Measurements from ENCODE around the gene PAPSS1. TPM values are rescaled to one million over a fixed set of nuclear protein-coding genes. Genes with fewer than 3 reads are reported as not detected.

PAPSS1 gene
- total RNA-seq, 1 donor from 2014 or later, result 68.2 TPM

DNA sequence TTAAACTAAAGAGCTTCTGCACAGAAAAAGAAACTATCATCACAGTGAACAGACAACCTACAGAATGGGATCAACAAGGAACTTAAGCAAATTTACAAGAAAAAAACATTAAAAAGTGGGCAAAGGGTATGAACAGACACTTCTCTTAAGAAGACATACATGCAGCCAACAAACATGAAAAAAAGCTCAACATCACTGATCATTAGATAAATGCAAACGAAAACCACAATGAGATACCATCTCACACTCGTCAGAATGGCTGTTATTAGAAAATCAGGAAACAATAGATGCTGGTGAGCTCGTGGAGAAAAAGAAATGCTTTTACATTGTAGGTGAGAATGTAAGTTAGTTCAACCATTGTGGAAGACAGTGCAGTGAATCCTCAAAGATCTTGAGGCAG lies 27.8 kb downstream of the PAPSS1 start:
- H3K36me3 ChIP-seq, result no peaks in the 10 kb centered on the region
- H3K27ac ChIP-seq, result no peak overlapping the region
- TF ChIP-seq, protein P1, sequence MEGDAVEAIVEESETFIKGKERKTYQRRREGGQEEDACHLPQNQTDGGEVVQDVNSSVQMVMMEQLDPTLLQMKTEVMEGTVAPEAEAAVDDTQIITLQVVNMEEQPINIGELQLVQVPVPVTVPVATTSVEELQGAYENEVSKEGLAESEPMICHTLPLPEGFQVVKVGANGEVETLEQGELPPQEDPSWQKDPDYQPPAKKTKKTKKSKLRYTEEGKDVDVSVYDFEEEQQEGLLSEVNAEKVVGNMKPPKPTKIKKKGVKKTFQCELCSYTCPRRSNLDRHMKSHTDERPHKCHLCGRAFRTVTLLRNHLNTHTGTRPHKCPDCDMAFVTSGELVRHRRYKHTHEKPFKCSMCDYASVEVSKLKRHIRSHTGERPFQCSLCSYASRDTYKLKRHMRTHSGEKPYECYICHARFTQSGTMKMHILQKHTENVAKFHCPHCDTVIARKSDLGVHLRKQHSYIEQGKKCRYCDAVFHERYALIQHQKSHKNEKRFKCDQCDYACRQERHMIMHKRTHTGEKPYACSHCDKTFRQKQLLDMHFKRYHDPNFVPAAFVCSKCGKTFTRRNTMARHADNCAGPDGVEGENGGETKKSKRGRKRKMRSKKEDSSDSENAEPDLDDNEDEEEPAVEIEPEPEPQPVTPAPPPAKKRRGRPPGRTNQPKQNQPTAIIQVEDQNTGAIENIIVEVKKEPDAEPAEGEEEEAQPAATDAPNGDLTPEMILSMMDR (IDR thresholded peaks at IDR 0.05), result no peak
- no peak for DNase-seq
- H3K27me3 ChIP-seq (ENCODE audit: low read depth), result no peaks in the 10 kb centered on the region
- intact Hi-C loops (cut with DNase I), result no loop called here
- ATAC-seq, result no peak
- H3K4me3 ChIP-seq, result no peak overlapping the region
- H3K9me3 ChIP-seq, result no peaks in the 10 kb centered on the region
- peaks cover 11% of the 10 kb centered on the region for H3K4me1 ChIP-seq

DNA sequence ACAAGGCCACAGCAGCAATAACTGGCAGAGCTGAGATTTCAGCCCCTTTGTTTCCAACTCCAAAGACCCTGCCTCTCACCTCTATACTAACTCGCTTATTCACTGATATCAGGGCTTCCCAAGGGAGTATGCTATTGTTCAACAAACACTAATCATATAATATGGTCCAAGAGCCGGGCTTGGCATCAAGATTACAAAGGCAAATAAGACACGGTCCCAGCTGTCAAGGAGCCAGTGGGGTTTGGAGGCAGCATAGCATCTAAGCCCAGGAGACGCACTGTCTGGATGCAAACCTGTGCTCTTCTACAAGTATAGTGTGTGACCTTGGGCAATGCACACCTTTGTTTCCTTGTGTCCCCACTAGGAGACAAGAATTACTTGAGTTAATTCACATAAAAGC lies 28.7 kb downstream of the PAPSS1 start:
- intact Hi-C loops (cut with DNase I), result no loop called here
- Histone ChIP-seq H3K27ac (no peak overlapping the region), H3K4me1 (peaks cover 11% of the 10 kb centered on the region)

DNA sequence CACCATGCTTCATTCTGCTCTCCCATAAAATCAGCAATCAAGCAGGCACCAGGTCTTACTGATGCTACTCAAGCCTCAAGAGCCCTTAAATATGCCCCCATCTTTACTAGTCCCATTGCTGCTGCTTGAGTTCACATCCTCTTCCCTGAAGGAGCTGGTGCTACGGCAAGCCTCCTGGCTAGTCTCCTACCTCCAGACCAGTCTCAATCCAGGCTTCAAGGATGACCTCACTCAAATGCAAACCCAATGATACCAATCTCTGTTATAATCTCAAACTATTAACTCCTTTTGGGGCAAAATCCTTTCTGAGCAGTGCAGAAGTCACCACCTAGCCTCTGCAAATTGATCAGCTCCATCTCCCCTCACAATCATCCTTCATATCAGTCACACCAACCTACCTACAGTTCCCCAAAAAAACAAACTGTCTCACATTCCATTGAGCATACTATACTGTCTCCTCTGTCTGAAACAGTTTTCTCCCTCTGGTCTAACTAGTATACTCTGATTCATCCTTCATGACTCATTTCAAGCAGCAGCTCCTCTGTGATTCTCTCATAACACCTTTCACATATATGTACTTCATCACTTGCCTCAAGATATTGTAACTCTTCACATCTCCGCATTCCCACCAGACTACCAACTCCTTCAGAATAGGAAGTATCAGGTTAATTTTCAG lies 30.0 kb downstream of the PAPSS1 start:
- H3K9me3 ChIP-seq, result no peaks in the 10 kb centered on the region
- no peak overlapping the region for H3K4me3 ChIP-seq
- no peak for DNase-seq
- intact Hi-C loops (cut with DNase I), result no loop called here
- peaks cover 16% of the 10 kb centered on the region for H3K36me3 ChIP-seq
- peaks cover 11% of the 10 kb centered on the region for H3K4me1 ChIP-seq
- ATAC-seq, result no peak
- H3K27me3 ChIP-seq (ENCODE audit: low read depth), result no peaks in the 10 kb centered on the region
- no peak overlapping the region for H3K27ac ChIP-seq
- TF ChIP-seq, protein P1 (IDR thresholded peaks at IDR 0.05), result no peak

More for the DNA sequence above, 28.7 kb downstream of the PAPSS1 start:
- no peak for ATAC-seq
- no peak for DNase-seq
- H3K36me3 ChIP-seq, result peaks cover 7% of the 10 kb centered on the region
- no peaks in the 10 kb centered on the region for H3K27me3 ChIP-seq (ENCODE audit: low read depth)
- TF ChIP-seq, protein P1 (IDR thresholded peaks at IDR 0.05), result no peak
- H3K4me3 ChIP-seq, result no peak overlapping the region
- no peaks in the 10 kb centered on the region for H3K9me3 ChIP-seq

DNA sequence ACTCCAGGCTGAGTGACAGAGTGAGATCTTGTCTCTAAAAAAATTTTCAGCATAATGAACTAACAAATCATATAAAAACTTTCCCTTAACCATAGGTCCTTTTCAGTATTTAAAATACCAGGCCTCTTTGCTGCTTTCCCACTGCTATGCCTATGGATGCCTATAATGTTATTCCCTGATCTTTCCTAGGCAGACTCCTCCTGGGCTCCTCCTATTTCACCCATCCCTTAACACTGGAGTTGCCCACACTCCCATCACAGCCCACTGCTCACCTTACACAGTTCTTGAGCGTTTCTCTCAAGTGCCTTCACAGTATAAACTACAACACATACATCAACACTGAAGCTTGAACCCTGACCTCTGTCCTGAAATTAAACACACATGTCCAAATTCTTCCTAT lies 31.6 kb downstream of the PAPSS1 start:
- H3K4me3 ChIP-seq, result no peak overlapping the region
- intact Hi-C loops (cut with DNase I), result no loop called here
- peaks cover 21% of the 10 kb centered on the region for H3K36me3 ChIP-seq
- TF ChIP-seq, protein P1 (IDR thresholded peaks at IDR 0.05), result no peak
- ATAC-seq (no peak), DNase-seq (no peak)
- H3K27ac ChIP-seq, result no peak overlapping the region
- H3K9me3 ChIP-seq, result no peaks in the 10 kb centered on the region
- peaks cover 2% of the 10 kb centered on the region for H3K4me1 ChIP-seq
- H3K27me3 ChIP-seq (ENCODE audit: low read depth), result no peaks in the 10 kb centered on the region

DNA sequence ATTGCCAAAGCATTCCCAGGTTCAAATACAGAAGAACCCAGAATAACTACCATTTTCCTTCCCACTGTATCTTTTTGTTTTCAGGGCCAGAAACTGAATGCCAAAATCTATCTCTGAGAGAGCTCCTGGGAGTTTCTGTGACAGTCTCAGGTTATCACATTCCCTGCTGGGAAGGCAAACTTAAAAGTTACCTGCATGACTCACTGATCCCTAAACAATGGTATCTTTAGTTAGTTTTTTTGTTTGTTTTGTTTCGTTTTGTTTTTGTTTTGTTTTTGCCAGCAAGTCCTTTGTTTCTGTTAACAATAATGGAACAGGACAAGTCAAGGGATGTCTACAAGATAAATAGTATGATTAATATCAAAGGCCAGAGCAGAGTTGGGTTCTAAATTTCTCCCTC lies 34.3 kb downstream of the PAPSS1 start:
- intact Hi-C loops (cut with DNase I), result no loop called here
- Histone ChIP-seq H3K4me3 (no peak overlapping the region), H3K27ac (no peak overlapping the region), H3K9me3 (no peaks in the 10 kb centered on the region), H3K36me3 (peaks cover 21% of the 10 kb centered on the region), H3K27me3 (ENCODE audit: low read depth) (no peaks in the 10 kb centered on the region), H3K4me1 (no peaks in the 10 kb centered on the region)
- no peak for DNase-seq
- no peak for ATAC-seq
- TF ChIP-seq, protein P1 (IDR thresholded peaks at IDR 0.05), result no peak
